IPS DF 4.7 (cell line): ENCODE data around the gene TANGO6.
"Not testable (repeated sequence)": the region's sequence is repeated elsewhere in the genome, so short reads cannot be mapped to it uniquely, and the experiment has no call there.

ENCODE experiments used
- DNase-seq: peaks from one replicate; pipeline ENCODE4 v3.0.0-alpha.2; 2013; ENCODE audit warnings: low spot score; ENCODE audit errors: extremely low read depth

TANGO6 gene

DNA sequence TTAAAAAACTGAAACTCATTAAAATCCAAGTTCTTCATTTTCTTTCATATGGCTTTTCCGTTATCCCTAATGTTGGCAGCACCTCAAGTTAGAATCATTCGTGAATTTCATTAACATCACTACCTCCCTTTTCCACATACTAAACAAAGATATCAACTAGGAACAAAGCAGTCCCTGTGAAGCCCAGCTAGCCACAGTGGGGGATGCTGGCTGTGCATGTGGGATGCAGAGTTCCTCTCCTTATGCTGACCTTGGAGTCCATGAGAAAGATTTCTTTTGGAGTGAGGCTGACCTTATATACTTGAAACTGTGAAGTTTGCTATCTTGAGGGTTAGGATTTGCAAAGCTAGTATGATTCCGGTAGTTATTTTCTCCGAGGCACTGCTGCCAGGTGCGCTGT is 117.6 kb downstream of the TANGO6 start:
- no peak for DNase-seq

DNA sequence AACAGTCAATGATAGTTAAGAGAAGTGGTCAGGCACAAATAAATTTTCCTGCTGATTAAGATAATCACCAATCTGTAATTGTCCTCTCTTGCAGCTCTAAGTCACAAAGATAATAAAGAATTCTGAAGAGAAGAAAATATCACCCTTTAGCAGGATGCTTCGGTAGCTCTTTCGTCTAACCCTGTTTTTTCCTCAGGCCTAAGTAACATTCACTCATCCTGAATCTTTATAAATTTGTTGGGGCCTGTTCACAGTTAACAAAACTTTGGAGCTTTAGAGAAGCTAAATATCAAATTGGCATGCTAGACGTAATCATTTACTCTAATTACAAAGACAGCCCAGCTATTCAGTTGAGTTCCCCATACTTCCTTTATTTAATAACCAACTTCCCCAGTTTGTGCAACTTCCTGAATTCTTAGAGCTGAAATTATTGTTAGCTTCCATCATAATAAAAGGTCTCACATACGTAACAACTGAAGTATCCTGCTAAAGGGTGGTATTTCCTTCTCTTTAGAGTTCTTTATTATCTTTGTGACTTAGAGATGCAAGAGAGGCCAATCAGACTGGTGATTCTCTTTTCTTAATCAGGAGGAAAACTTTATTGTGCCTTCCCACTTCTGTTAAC is 118.6 kb downstream of the TANGO6 start:
- DNase-seq = no peak

- DNase-seq = no peak
Observed at GRCh38 chr16:68969338-68969737, 126.0 kb downstream of the TANGO6 start.

DNA sequence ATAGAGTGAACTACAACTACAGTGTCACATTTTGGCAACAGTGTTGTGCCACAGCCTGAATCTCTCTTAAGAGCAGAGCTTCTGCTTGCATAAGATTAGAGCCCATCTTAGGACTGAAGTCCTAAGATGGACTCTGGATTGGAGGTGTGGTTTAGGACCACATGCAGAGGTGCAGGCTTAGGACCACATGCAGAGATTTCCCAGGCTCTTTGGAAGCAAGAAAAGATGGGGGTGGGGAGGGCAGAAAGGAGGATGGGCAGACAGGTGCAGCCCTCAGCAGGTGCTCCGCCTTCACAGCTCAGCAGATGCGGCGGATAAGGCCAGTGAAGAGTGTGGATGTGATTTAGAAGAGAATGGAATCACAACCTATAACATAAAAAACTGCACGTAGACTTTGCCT is 128.7 kb downstream of the TANGO6 start:
- peak; percentile 62 for DNase-seq

DNA sequence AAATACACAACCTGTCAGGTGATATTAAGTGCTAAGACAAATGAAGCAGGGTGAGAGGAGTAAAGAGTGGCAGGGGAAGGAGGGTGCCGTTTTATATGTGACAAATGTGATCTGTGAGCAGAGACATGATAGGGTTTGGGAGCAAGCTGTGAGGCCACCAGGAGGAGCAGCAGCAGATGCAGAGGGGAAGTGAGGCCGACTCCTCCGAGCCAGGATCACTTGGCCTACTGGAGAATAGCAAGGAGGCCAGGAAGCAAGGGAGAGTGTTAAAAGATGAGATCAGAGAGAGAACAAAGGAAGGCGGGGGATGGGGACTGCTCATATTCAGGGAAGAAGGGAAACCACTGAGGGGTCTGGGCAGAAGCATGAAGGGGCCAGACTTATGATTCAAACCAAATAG is 129.4 kb downstream of the TANGO6 start:
- DNase-seq = peak; percentile 62

DNA sequence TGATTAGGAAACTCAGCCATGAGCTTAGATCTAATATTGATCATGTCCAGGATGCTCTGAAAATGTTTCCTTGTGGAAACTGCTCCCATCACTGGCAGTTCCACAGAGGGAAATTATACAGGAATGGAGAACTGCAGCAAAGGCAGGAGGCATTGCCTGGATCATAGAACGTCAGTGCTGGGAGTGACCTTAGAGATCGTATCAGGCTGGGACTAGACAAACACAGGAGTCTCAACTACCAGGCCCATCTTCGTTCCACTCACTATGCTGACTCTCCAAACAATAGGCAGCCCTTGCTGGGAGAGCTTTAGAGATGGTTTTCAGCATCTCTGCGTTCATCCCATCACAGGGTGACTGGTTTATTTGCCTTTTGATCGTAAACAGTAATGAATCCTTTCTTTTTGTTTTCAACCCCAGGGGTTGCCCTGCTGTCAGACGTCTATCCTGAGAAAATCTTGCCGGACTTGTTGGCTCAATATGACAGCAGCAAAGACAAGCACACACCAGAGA is 130.3 kb downstream of the TANGO6 start:
- DNase-seq = no peak

DNA sequence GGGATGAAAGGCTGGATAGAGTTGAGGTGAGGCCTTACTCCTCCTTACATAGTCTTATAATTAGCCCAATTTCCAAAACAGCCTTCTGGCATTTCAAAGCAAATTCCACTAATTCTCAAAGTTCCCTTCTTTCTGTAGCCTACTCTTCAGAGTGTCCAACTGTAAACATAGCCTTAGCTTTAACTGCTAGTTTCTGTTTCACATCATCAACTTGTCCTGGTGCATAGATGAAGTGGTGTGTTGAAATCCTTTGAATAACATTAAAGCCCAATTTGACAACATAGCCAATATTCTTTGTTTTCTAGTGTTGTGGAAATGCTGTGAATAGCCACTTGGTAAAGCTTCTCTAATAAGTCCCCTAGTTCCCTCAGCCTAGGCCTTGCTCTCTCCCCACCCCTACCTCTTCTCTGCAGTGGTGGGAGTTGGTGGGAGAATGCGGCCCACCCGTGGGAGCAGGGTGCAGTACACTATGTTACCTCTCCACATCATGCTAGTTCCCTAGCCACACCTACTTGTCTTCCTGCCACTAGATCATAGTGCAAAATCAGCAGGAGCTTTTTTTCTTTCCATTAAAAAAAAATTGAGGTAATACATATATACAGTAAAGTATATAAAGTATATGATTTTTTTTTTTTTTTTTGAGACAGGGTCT is 135.1 kb downstream of the TANGO6 start:
- no peak for DNase-seq

DNA sequence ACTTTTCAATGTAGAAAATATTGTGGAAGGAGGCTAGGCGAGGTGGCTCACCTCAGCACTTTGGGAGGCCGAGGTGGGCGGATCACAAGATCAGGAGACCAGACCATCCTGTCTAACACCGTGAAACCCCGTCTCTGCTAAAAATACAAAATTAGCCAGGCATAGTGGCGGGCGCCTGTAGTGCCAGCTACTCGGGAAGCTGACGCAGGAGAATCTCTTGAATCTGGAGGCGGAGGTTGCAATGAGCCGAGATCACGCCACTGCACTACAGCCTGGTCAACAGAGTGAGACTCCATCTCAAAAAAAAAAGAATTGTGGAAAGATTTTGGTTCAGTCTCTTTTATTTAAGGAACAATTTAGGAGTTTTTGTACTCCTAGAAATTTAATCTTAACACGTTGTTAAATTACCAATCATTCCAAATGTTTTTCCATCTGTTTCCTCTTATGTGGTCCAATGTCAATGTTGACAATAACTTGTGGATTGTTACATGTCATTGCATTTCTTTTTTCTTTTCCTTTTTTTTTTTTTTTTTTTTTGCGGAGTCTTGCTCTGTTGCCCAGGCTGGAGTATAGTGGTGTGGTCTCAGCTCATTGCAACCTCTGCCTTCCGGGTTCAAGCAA is 137.5 kb downstream of the TANGO6 start:
- no peak for DNase-seq

GRCh38 chr16:68981971-68982370 is 138.6 kb downstream of the TANGO6 start:
- no peak for DNase-seq

- no peak for DNase-seq
Observed at GRCh38 chr16:68984467-68984866, 141.1 kb downstream of the TANGO6 start.

DNA sequence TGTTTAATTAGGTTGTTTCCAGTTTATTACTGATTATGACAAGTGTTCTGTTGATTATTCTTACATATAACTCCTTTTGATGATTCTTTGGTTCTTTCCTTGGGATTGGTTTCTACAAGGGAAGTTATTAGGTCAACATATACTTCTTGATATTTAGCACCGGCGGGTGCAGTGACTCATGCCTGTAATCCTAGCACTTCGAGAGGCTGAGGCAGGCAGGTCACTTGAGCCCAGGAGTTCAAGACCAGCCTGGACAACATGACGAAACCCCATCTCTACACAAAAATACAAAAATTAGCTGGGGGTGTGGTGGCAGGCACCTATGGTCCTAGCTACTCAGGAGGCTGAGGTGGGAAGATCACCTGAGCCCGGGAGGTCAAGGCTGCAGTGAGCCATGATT is 141.9 kb downstream of the TANGO6 start:
- DNase-seq = no peak

GRCh38 chr16:68985855-68986254 is 142.5 kb downstream of the TANGO6 start:
- DNase-seq = no peak

DNA sequence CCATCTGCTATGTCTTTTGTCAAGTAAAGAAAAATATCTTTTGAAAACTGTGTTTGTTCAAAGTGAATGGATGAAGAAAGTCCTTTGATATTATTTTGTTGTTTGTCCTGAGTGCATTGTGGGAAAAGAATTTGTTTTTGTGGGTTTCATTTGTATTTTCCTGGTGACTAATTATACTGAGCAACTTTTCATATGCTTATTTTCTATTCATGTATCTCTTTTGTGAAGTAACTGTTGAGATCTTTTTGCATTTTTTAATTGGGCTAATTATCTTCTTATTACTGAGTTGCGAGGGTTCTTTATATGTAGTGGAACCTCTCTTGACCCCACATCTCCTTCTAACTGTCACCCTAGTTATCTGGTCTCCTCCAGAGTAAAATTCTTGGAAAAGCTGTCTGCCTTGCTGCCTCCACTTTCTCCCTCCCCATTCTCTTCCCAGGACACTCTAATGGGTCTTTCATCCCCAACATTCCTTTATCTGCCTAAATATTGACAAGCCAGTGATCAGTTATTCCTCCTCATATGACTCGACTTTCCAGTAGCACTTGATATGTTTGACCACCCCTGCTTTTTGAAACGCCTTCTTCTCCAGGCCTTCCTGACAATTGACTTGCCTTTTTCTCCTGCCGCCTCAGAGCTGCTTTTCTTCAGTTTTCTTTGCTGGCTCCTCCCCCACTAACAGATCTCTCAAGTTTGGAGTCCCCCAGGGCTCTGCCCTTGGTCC is 144.6 kb downstream of the TANGO6 start:
- DNase-seq = no peak

GRCh38 chr16:68990172-68990845 is 147.0 kb downstream of the TANGO6 start:
- not testable (repeated sequence) for DNase-seq

GRCh38 chr16:68991075-68991474 is 147.7 kb downstream of the TANGO6 start:
- no peak for DNase-seq

DNA sequence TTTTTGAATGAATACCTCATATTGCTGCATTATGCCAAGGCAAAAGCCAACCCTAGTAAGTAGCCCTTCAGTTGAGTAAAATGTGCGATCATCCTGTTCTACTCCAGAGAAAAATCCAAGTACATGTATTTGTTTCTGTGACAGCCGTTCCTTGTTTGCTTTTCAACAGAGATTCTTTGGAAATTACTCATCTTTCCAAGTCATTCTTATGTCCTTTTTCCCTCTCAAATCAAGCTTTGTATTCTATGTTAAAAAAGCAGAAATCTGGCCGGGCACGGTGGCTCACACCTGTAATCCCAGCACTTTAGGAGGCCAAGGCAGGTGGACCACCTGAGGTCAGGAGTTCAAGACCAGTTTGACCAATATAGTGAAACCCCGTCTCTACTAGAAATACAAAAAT is 149.2 kb downstream of the TANGO6 start:
- no peak for DNase-seq

- DNase-seq = no peak
Observed at GRCh38 chr16:68993456-68993855, 150.1 kb downstream of the TANGO6 start.

DNA sequence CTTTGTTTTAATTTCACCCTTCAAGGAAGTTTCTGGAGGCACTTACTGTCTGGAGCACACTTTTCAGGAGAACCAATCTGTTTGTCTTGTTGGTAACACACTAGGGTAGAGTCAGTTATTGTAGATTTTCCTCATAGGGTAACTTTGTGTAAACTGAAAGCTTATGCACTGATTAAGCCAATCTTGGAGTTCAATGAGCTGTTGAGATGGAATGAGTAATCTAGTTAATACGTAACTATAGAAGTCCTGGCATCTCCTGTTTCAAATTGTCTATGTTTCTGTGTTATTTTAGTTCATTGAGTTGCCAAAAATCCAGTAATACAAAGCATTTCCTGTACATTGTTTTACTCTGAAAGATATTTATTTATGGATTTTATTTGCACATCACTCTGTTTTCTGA is 150.6 kb downstream of the TANGO6 start:
- no peak for DNase-seq

DNA sequence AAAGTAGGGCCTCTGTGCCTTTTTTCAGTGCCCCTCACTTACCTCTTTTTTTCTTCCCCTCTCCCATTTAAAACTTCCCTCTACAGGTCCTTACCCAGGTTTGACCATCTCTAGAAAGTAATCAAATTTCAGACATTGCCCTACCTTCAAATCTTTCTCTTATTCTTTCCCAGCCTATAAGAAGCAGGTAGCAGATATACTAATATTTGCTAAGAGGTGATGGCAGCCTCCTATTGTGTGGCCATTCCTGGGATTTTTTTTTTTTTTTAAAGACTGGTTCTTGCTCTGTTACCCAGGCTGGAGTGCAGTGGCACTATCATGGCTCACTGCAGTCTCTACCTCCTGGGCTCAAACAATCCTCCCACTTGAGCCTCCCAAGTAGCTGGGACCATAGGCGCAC is 151.0 kb downstream of the TANGO6 start:
- no peak for DNase-seq

- peak; percentile 69 for DNase-seq
Observed at GRCh38 chr16:68995011-68995504, 151.7 kb downstream of the TANGO6 start.

DNA sequence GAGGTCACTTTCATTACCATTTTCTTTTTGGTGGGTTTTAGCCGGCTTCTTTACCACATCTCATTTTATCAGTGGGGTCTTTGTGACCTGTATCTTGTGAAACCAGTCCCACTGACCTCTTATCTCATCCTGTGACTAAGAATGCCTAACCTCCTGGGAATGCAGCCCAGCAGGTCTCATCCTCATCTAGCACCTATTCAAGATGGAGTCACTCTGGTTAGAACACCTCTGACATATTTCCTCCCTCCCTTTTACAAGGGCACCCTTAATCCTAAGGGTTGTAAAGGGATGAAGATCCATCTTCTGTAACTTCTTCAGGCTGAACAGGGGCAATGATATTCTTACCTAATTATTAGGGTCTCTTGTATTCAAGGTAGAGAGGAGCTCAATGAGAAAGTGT is 154.2 kb downstream of the TANGO6 start:
- no peak for DNase-seq
